Measurements from ENCODE around the gene CORO1C. TPM values are rescaled to one million over a fixed set of nuclear protein-coding genes. Genes with fewer than 3 reads are reported as not detected.

CORO1C gene
- total and polyA plus RNA-seq, 10 donors = 12.0 to 119 (median 74.8) TPM

DNA sequence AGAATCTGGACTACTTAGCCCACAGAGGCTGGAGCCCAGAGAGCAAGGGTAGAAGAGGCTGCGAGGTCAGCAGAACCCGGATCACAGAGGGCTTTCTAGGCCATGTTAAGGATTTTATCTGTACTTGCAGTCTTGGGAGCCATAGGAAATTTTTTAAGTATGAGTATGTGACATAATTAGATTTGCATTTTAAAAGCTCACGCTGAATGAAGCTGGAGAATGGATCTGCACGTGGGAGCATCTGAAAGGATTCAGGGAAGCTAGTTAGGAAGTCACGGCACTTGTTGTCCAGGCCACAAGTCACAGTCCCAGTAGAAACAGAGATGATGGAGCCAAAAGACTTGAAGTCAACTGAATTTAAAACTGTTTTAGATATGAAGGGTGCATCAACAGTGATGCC is 14.1 kb downstream of the CORO1C start:
- H3K27ac ChIP-seq = peak overlapping the region in 2 of 8 donors; percentile 13 to 36
- intact Hi-C loops (cut with DNase I; ENCODE audit: low total_unique reads) = no loop called here
- 76 to 92% (median 86%) methylated on average over 5 of the region's 5 CpGs for WGBS, 5 donors
- TF ChIP-seq, protein P1, sequence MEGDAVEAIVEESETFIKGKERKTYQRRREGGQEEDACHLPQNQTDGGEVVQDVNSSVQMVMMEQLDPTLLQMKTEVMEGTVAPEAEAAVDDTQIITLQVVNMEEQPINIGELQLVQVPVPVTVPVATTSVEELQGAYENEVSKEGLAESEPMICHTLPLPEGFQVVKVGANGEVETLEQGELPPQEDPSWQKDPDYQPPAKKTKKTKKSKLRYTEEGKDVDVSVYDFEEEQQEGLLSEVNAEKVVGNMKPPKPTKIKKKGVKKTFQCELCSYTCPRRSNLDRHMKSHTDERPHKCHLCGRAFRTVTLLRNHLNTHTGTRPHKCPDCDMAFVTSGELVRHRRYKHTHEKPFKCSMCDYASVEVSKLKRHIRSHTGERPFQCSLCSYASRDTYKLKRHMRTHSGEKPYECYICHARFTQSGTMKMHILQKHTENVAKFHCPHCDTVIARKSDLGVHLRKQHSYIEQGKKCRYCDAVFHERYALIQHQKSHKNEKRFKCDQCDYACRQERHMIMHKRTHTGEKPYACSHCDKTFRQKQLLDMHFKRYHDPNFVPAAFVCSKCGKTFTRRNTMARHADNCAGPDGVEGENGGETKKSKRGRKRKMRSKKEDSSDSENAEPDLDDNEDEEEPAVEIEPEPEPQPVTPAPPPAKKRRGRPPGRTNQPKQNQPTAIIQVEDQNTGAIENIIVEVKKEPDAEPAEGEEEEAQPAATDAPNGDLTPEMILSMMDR (IDR thresholded peaks at IDR 0.05 in 8 of 11, conservative IDR thresholded peaks at IDR 0.05 in 3 of 11) = no peak
- TF ChIP-seq POLR2AphosphoS5 (IDR thresholded peaks at IDR 0.05) (no peak), POLR2A (IDR thresholded peaks at IDR 0.05) (no peak)
- no peak overlapping the region for H3K4me3 ChIP-seq
- peaks cover 10 to 79% (median 40%) of the 10 kb centered on the region in 6 donors for H3K4me1 ChIP-seq
- H3K36me3 ChIP-seq = peaks cover 0 to 14% (median 0%) of the 10 kb centered on the region in 6 donors
- no peak for DNase-seq
- no peaks in the 10 kb centered on the region for H3K27me3 ChIP-seq (replicated peaks in 1 of 7)
- no peaks in the 10 kb centered on the region for H3K9me3 ChIP-seq

DNA sequence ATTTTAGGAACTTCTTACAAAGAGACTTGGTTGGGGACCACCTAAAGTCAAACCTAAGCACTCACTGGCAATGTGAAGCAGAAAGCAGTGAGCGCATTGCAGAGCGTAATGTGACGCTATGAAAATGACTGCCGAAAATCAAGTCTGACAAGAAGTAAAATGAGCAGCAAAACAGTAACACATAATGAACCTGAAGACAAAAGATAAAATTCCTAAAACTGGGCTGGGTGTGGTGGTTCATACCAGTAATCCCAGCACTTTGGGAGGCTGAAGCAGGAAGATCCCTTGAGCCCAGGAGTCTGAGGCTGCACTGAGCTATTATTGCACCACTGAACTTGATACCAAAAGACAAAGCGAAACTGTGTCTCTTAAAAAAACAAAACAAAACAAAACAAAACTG is 16.5 kb downstream of the CORO1C start:
- Histone ChIP-seq H3K36me3 (peaks cover 0 to 14% (median 0%) of the 10 kb centered on the region in 6 donors), H3K27ac (no peak overlapping the region)
- WGBS, 5 donors = 92 to 97% (median 96%) methylated on average over 5 of the region's 5 CpGs

DNA sequence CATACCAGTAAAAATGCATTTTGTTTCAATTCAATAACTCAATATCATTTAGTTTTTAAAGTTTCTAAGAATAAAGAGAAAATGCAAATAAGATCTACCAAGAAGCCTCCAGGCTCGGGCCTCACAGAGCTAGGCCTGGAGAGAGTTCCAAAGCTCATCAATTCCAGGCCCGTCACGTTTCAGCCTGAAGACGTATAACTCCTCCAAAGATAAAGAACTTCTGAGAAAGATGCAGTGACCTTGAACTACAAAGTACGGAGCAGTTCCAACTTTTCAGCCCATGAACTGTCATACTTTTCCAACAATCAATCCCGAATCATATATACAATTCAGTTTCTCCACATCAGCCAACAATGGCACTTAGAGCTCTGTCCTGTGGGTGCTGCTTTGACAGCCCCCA is 17.8 kb downstream of the CORO1C start:
- intact Hi-C loops (cut with DNase I; ENCODE audit: low total_unique reads) = no loop called here
- Histone ChIP-seq H3K27ac (peak overlapping the region in 2 of 8 donors; percentile 7 to 13), H3K36me3 (peaks cover 0 to 14% (median 0%) of the 10 kb centered on the region in 6 donors), H3K4me3 (no peak overlapping the region), H3K9me3 (no peaks in the 10 kb centered on the region), H3K4me1 (peaks cover 20 to 86% (median 54%) of the 10 kb centered on the region in 6 donors), H3K27me3 (replicated peaks in 1 of 7) (no peaks in the 10 kb centered on the region)
- TF ChIP-seq POLR2AphosphoS5 (IDR thresholded peaks at IDR 0.05) (no peak), POLR2A (IDR thresholded peaks at IDR 0.05) (no peak)
- TF ChIP-seq, protein P1 (IDR thresholded peaks at IDR 0.05 in 8 of 11, conservative IDR thresholded peaks at IDR 0.05 in 3 of 11) = no peak
- 74 to 94% (median 84%) methylated on average over 6 of the region's 6 CpGs for WGBS, 5 donors
- DNase-seq = no peak

More for the DNA sequence above, 16.5 kb downstream of the CORO1C start:
- Histone ChIP-seq H3K9me3 (no peaks in the 10 kb centered on the region), H3K4me3 (no peak overlapping the region), H3K27me3 (replicated peaks in 1 of 7) (no peaks in the 10 kb centered on the region), H3K4me1 (peaks cover 15 to 78% (median 47%) of the 10 kb centered on the region in 6 donors)
- no peak for TF ChIP-seq POLR2A (IDR thresholded peaks at IDR 0.05)
- TF ChIP-seq, protein P1 (IDR thresholded peaks at IDR 0.05 in 8 of 11, conservative IDR thresholded peaks at IDR 0.05 in 3 of 11) = no peak
- no peak for DNase-seq
- intact Hi-C loops (cut with DNase I; ENCODE audit: low total_unique reads) = no loop called here

DNA sequence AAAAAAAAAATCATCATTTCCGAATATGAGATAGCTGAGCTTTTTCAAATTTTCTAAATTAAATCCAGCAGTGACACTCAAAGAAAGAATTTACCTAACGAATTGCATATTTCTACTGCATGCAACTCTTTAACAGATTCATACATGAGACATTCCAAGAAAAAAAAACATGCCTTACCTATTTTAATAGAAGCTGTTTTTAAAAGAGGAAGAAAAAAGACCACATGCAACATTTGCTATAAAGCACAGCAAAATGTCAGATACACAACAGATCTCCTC is 18.5 kb downstream of the CORO1C start:
- DNase-seq = no peak
- TF ChIP-seq, protein P1 (IDR thresholded peaks at IDR 0.05 in 8 of 11, conservative IDR thresholded peaks at IDR 0.05 in 3 of 11) = no peak
- no peak for TF ChIP-seq POLR2AphosphoS5 (IDR thresholded peaks at IDR 0.05)
- TF ChIP-seq POLR2A (IDR thresholded peaks at IDR 0.05) = no peak
- intact Hi-C loops (cut with DNase I; ENCODE audit: low total_unique reads) = no loop called here
- Histone ChIP-seq H3K4me1 (peaks cover 20 to 85% (median 54%) of the 10 kb centered on the region in 6 donors), H3K27me3 (replicated peaks in 1 of 7) (no peaks in the 10 kb centered on the region), H3K9me3 (no peaks in the 10 kb centered on the region), H3K4me3 (no peak overlapping the region), H3K36me3 (peaks cover 0 to 12% (median 0%) of the 10 kb centered on the region in 6 donors), H3K27ac (peak overlapping the region in 3 of 8 donors; percentile 13 to 48 (median 46))
- WGBS, 5 donors = 11 to 57% (median 38%) methylated on average over 2 of the region's 2 CpGs

Data from spleen (tissue), 11 donors.